ENCODE data around the gene ACMSD.
"Not testable (repeated sequence)": the region's sequence is repeated elsewhere in the genome, so short reads cannot be mapped to it uniquely, and the experiment has no call there.

The ACMSD gene

DNA sequence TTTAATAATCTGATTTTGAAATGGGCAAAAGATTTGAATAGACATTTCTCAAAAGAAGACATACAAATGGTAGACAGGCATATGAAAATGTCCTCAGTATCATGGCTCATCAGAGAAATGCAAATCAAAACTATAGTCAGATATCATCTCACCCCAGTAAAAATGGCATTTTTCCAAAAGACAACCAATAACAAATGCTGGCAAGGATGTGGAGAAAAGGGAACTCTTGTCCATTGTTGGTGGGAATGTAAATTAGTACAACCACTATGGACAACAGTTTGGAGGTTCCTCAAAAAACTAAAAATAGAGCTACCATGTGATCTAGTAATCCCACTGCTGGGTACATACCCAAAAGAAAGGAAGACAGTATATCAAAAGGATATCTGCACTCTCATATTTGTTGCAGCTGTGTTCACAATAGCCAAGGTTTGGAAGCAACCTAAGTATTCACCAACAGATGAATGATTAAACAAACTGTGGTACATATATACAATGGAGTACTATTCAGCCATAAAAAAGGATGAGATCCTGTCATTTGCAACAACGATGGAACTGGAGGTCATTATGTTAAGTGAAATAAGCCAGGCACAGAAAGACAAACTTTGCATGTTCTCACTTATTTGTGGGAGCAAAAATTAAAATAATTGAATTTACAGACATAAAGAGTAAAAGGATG, 69.2 kb downstream of the ACMSD start:
- not testable (repeated sequence) for DNase-seq (ENCODE audit: low read depth)

DNA sequence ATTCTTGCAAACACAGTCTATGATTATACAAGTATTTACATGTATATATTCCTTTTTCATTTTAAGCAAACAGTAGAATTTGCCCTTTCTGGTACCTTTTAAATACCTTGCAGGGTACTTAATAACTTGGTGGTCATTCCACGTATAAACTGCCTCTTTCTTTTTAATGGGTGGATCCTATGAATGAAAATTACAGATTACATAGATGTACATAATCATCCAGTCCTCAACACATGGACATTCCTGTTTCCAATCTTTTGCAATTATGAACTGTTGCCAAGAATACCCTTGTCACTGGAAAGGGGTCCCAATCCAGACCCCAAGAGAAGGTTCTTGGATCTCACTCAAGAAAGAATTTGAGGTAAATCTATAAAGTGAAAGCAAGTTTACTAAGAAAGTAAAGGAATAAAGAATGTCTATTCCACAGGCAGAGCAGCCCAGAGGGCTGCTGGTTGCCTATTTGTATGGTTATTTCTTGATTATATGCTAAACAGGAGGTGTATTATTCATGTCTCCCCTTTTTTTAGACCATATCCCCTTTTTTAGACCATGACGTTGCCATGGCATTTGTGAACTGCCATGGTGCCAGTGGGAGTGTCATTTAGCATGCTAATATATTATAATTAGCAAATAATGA, 72.5 kb downstream of the ACMSD start:
- no peak for DNase-seq (ENCODE audit: low read depth)

DNA sequence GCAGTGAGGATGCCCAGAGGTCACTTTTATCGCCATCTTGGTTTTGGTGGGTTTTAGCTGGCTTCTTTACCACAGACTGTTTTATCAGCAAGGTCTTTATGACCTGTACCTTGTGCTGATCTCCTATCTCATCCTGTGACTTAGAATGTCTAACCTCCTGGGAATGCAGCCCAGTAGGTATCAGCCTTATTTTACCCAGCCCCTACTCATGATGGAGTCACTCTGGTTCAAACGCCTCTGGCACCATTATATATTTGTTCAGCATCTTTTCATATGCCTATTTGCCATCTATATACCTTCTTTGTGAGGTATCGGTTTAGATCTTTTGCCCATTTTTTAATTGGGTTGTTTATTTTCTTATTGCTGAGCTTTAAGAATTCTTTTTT, 73.0 kb downstream of the ACMSD start:
- no peak for DNase-seq (ENCODE audit: low read depth)

DNA sequence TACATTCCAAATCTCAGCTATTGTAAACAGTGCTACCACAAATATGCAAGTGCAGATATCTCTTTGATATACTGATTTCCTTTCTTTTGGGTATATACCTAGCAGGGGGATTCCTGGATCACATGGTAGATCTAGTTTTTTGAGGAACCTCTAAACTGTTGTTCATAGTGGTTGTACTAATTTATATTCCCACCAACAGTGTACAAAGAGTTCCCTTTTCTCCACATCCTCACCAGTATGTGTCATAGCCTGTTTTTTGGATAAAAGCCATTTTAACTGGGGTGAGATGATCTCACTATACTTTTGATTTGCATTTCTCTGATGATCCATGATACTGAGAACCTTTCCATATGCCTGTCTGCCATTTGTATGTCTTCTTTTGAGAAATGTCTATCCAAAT, 73.9 kb downstream of the ACMSD start:
- DNase-seq (ENCODE audit: low read depth) = no peak

DNA sequence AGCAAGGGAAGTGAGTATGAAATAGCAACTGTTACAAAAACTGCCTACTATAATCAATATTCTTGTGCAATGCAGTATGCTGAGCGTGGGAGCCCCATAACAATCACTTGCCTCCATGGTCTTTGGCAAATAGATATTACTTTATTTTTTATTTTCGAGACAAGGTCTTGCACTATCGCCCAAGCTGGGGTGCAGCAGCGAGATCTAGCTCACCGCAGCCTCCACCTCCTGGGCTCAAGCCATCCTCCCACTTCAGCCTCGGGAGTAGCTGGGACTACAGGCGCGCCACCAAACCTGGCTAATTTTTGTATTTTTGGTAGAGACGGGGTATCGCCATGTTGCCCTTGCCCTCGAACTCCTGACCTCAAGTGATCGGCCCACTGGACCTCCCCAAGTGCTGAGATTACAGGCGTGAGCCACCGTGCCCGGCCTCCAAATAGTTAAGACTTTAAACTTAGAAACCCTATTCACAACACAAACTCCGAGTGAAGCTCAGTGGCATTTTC, 79.0 kb downstream of the ACMSD start:
- DNase-seq (ENCODE audit: low read depth) = peak; percentile 2

DNA sequence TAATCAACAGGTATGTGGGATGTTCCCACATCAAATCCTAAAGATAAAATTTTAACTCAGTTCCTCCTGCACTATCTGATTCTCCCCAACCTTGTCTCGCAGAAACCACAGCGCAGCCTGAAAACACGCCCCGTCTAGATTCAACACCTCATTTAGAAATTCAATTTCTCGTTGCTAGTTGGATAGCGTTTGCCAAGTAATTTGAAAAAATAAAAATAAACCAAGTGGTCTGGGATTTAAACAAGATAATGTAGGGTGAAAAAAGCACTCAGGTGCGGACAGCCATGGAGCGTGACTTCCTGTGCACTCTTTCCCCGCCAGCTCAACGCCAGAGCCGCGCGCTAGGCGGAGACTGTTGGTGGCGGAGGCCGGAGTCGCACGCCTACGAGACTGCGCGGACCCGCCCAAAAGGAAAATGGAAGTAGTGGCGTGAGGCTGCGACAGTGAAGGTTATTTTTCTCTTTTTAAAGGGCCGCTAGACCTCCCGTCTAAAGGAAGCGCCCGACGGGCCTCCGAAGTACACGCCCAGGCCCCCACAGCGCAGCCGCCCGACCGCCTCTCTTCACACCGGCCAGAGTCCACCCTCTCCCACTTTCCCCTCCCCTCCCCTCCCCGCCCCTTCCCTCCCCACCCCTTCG, 79.6 kb downstream of the ACMSD start:
- DNase-seq (ENCODE audit: low read depth) = peak; percentile 81

DNA sequence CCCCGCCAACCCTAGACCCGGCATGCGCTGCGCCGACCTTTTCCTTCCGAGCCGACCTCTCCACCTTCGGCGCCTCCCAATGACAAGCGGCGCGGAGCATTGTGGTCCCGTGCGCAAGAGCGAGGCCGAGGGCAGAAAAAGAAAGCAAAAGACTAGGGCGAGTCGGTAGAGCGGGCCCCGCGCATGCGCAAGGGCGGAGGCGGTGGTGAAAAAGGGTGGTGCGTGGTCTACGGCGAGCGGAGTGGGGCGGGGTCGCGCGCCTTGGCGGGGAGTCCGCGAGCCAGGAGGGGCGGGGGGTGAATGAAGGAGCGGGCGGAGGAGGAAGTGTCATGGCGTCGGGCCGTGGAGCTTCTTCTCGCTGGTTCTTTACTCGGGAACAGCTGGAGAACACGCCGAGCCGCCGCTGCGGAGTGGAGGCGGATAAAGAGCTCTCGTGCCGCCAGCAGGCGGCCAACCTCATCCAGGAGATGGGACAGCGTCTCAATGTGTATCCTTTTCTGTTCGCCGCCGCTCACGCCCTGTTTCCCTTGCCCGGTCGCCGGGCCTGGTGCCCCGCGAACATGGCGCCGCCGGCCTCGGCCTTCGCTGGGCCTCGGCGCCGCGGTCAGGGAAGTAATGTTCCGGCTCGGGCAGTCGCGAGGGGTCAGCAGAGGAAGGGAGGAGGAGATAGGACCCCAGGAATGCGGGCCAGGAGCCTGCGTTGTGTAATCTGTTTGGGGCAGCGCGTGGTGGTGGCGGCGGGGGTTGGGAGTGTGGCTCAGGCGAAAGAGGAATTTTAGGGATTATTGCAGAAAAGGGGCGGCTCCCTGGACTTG, 80.3 kb downstream of the ACMSD start, which contains the start of gene CCNT2:
TSS of gene CCNT2 (plus strand) at position 297 of the 815 bp plus-strand sequence. CDS start at position 330, 33 bp downstream.
- DNase-seq (ENCODE audit: low read depth) = peak; percentile 99

GRCh38 chr2:134919341-134920210, 81.2 kb downstream of the ACMSD start:
- peak; percentile 8 for DNase-seq (ENCODE audit: low read depth)

- no peak for DNase-seq (ENCODE audit: low read depth)
These were observed 86.5 kb downstream of the ACMSD start for GRCh38 chr2:134924912-134925311.

- no peak for DNase-seq (ENCODE audit: low read depth)
These were observed 88.0 kb downstream of the ACMSD start for GRCh38 chr2:134926231-134926931.

DNA sequence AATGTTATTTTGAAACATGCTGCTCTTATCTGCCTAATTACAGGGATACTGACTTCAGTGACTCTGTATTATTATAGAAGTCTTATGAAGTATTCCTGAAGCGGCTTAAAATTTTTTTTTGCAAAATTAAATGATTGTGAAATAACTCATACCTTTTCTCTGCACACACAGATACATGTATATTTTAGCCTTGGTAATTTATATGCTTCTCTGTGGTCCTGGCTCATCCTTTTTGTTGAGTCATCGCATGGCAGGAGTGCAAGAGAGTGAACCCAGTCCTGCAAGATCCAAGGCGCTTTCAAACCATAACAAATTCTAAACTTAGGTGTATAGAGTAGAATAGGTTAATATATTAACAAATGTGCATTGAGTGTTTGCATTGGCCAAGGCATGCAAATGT, 88.8 kb downstream of the ACMSD start:
- DNase-seq (ENCODE audit: low read depth) = no peak

GRCh38 chr2:134932864-134933526, 94.6 kb downstream of the ACMSD start:
- DNase-seq (ENCODE audit: low read depth) = no peak

DNA sequence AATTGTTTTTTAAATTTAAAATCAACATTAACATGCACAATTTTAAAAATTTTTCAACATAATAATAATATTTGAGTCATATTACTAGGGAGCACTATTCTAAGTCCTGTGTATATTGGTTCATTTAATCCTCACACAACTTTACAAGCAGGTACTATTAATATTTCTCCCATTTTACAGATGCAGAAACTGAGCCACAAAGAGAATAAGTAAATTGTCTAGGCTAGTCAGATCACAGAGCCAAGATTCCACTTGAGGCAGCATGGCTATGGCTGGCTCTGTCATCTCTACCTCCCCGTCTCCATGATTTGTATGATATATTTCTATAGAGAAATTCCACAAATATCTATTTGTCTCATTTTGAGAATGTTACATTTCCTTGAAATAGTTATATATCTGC, 95.3 kb downstream of the ACMSD start:
- no peak for DNase-seq (ENCODE audit: low read depth)

DNA sequence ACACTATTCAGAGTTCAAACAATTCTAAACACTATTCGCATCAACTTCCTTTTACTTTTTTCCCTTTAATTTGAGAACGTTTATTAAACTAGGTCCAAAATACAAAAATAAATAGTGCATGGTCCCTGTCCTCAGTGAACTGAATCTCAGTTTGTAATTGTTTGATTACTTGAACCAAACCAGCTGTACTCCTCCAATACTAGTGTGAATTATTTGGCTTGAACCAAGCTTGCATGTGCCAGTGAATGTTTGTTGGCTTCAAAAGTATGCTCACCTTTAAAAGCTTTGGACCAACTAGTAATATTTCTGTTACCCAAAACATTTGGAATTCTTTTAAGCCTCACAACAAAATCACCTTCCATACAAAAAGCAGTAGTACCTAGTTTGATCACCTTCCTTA, 95.7 kb downstream of the ACMSD start:
- DNase-seq (ENCODE audit: low read depth) = no peak

- DNase-seq (ENCODE audit: low read depth) = no peak
These were observed 96.2 kb downstream of the ACMSD start for GRCh38 chr2:134934641-134935040.

DNA sequence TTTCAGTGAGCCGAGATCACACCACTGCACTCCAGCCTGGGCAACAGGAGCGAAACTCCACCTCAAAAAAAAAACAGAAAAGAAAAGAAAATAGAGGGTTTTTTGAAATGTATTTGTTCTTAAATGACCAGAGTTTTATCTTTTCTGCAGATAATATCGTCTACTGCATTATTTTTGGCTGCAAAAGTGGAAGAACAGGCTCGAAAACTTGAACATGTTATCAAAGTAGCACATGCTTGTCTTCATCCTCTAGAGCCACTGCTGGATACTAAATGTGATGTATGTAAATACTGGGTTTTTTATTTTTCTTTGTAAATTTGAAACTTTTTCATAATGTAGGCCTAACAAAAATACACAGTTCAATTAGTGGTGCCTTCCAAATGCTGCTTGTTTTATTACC, 98.3 kb downstream of the ACMSD start:
- no peak for DNase-seq (ENCODE audit: low read depth)

DNA sequence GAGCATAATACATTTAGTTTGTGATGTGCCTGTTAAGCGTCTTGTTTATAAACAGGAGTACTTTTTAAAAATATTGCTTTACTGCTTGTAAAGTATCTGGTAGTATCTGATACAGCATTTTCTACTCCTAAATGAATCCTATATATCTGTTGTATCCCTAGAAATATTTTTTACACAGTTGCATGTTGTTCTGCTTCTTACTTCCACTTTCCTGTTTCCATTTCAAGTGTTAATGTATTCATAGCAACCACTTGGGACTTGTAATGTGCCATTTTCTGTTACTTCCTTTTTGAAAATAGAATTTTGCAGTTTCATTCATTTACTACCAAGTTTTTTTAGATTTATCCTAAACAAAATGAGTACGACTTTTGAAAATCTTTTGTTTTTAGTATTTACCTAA, 105.1 kb downstream of the ACMSD start:
- DNase-seq (ENCODE audit: low read depth) = no peak

GRCh38 chr2:134944975-134945374, 106.6 kb downstream of the ACMSD start:
- no peak for DNase-seq (ENCODE audit: low read depth)

- DNase-seq (ENCODE audit: low read depth) = no peak
These were observed 107.7 kb downstream of the ACMSD start for GRCh38 chr2:134946073-134946472.
